ENCODE data around the gene PKD1.

The PKD1 gene

GRCh38 chr16:2170587-2171435, 35.1 kb upstream of the PKD1 start:
- FAIRE-seq (no peak), DNase-seq (ENCODE audit: low spot score) (no peak)

GRCh38 chr16:2170080-2170479, 34.4 kb upstream of the PKD1 start:
- DNase-seq (ENCODE audit: low spot score) (no peak), FAIRE-seq (no peak)

- FAIRE-seq (no peak), DNase-seq (ENCODE audit: low spot score) (no peak)
Observed at GRCh38 chr16:2167068-2167638, 31.5 kb upstream of the PKD1 start.

GRCh38 chr16:2166263-2167067, 30.8 kb upstream of the PKD1 start:
- DNase-seq (ENCODE audit: low spot score) (no peak), FAIRE-seq (no peak)

- DNase-seq (ENCODE audit: low spot score) (no peak), FAIRE-seq (peak; percentile 37)
Observed at GRCh38 chr16:2165861-2166260, 30.2 kb upstream of the PKD1 start.

- no peak for FAIRE-seq
- no peak for DNase-seq (ENCODE audit: low spot score)
Observed at GRCh38 chr16:2163211-2163881, 27.6 kb upstream of the PKD1 start.

- FAIRE-seq (no peak), DNase-seq (ENCODE audit: low spot score) (no peak)
Observed at GRCh38 chr16:2162676-2163118, 27.0 kb upstream of the PKD1 start.

- DNase-seq (ENCODE audit: low spot score), result no peak
- FAIRE-seq, result no peak
Observed at GRCh38 chr16:2161911-2162310, 26.2 kb upstream of the PKD1 start.

- DNase-seq (ENCODE audit: low spot score), result no peak
- no peak for FAIRE-seq
Observed at GRCh38 chr16:2160915-2161551, 25.3 kb upstream of the PKD1 start.

- DNase-seq (ENCODE audit: low spot score), result no peak
- FAIRE-seq, result no peak
Observed at GRCh38 chr16:2159175-2159838, 23.6 kb upstream of the PKD1 start.

GRCh38 chr16:2158262-2158638, 22.6 kb upstream of the PKD1 start:
- no peak for FAIRE-seq

GRCh38 chr16:2157480-2158261, 22.0 kb upstream of the PKD1 start:
- FAIRE-seq (no peak), DNase-seq (ENCODE audit: low spot score) (no peak)

More at GRCh38 chr16:2158262-2158638, 22.6 kb upstream of the PKD1 start:
- DNase-seq (ENCODE audit: low spot score), result no peak

- FAIRE-seq (no peak), DNase-seq (ENCODE audit: low spot score) (no peak)
Observed at GRCh38 chr16:2156849-2157224, 21.1 kb upstream of the PKD1 start.

- DNase-seq (ENCODE audit: low spot score) (peak; percentile 18), FAIRE-seq (no peak)
Observed at GRCh38 chr16:2155977-2156848, 20.5 kb upstream of the PKD1 start.

- DNase-seq (ENCODE audit: low spot score), result peak; percentile 99
- FAIRE-seq, result peak; percentile 74
Observed at GRCh38 chr16:2155091-2155950, 19.6 kb upstream of the PKD1 start, which contains the start of gene TRAF7. Gene TRAF7, plus strand, starts transcription at chr16:2155782. Its CDS starts 8,139 bp downstream, at chr16:2163921.

- FAIRE-seq (no peak), DNase-seq (ENCODE audit: low spot score) (no peak)
Observed at GRCh38 chr16:2154533-2155090, 18.9 kb upstream of the PKD1 start.

Data from urothelium cell line (cell line).